Activated CD8-positive, alpha-beta memory T cell treated with anti-CD3 and anti-CD28 coated beads for 36 hours (primary cell): ENCODE results near the gene EPB41L2. TPM values are rescaled to one million over a fixed set of nuclear protein-coding genes. Genes with fewer than 3 reads are reported as not detected.

Experiments used
- CTCF ChIA-PET: fragments of 350-600 bp; sonication (Branson Sonifier 250); formaldehyde crosslinking; loops from one replicate; lab custom pipeline; 2021; ENCODE audit warnings: antibody characterized with exemption; lab: Charles Lee
- POLR2A ChIA-PET: fragments of 350-600 bp; sonication (Branson Sonifier 250); formaldehyde crosslinking; loops from one replicate; lab custom pipeline; 2021; ENCODE audit warnings: antibody characterized with exemption; lab: Charles Lee
- total RNA-seq, 2 experiments: library from RNA; stranded (reverse); gene quantifications; one replicate each; pipeline ENCODE4 v1.2.3, GENCODE V29; 2021

Gene EPB41L2
- total RNA-seq, 2 experiments from 2014 or later: 34.3 to 40.4 TPM

DNA sequence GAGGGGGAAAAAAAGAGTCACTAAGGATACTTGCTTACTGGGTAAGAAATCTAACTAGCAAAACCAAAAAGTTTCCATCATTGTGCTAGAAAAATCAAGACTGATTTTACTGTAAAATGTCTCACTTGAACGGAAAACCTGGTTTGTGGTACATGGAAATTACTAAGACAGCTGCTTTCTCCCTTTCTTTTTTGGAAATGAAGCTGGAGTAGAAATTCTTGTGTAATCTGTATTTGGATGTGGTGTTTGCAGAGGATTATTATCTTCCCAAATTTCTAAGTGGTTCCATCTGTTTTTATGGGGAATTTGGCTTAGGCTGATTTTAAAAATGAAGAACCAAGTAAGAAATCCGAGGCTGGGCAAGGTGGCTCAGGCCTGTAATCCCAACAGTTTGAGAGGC is 20.4 kb downstream of the EPB41L2 start:
- ChIA-PET CTCF (no interaction called here), POLR2A (no interaction called here)

DNA sequence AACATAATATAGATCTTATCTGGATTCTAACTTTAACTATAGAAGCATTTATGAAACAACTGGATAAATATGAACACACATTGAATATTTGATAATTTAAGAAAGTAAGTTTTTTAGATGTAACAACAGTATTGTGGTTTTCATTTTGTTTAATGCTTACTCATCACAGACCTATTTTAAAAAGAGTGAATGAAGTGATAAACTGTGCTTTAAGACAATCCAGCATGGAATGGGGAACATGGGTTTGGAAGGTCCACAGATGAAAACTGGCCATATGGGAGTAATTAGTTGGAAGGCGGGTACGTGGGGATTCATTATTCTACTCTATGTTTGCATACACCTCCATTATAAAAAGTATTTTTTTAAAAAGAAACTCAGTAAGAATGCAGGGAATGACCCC is 21.2 kb downstream of the EPB41L2 start:
- CTCF ChIA-PET: no interaction called here
- POLR2A ChIA-PET: no interaction called here

DNA sequence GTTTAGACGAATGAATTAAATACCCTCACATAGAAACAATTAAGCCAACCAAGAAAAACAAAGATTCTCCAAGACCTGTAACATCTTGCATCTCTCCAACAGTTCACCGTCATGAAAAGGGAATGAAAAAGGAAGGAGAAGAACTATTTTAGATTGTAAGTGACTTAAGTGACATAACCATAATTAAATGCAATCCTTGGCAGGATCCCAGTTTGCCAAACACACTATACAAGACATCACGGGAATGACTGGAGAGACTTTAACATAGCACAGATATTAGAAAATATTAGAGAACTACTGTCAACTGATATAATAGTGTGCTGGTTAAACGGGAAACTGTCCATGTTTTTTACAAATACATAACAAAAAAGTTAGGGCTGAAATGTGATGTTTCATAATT is 22.2 kb downstream of the EPB41L2 start:
- CTCF ChIA-PET: no interaction called here
- POLR2A ChIA-PET: no interaction called here

DNA sequence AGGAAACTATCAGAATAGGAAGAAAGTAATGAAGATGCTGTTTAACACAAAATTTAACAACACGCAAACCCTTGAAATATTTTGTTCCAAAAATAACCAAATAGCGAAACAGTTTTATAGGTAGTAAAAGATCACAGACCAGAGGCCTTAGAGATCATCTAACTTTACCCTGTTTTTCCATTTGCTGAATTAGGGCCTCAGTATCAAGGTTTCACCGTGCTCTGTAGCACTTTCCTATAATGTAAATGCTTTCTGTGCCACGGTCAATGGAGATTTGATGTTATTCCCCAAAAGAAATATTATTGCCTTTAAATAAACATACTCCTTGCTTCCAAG is 23.7 kb downstream of the EPB41L2 start:
- ChIA-PET CTCF (no interaction called here), POLR2A (no interaction called here)

DNA sequence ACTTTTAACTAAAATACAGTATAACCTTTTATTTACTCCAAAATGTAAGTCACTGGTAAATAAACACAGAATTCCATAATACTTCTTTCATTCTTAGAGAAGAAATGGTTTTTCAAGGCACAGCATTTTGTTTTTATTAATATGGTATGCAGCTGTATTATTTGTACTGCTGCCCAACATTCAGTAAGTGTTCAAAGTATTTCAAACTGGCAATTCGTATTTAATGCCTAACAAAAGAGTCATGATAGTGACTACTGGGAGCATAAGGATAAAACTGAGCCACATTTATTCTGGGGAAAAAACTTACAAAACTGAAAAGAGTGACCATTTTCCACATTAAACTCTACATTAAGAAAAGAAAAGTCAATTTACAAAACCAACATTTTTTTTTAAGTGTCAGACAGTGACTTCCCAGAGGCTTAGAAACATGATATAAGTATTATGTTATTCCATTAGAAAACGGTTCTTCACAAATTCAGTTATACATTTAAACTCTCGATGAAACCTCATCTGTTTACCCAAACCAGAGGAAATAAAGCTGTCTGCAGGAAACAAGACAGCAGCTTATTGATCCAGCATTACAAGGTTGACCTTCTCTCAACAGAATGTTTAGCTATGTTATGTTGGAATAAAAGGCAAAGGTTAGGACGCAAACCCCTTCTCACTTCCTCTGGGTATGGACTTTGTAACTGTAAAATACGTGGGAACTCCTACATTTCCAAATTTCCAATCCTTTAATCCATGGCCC is 24.3 kb downstream of the EPB41L2 start:
- ChIA-PET CTCF (no interaction called here), POLR2A (no interaction called here)

DNA sequence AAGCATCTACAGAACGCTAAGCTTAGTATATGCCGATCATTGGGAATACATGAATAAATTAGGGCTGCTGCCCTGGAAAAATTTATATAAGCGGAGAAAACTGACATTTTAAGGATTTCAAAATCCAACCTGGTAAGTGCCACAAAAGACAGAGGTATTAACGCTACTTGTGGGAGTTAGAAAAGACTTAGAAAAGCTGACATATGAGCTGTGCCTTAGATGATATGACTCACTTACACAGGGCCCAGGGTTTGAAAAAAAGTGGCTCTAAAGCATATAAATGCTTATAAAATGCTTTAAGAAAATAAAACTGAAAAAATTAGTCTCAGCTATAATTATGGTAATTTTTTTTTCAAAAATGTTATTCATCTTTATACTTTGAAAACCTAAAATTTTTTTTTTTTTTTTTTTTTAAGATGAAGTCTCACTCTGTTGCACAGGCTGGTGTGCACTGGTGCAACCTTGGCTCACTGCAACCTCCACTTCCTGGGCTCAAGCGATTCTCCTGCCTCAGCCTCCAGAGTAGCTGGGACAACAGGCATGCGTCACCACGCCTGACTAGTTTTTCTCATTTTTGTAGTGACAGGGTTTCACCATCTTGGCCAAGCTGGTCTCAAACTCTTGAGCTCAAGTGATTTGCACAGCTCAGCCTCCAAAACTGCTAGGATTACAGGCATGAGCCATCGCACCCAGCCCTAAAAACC is 25.7 kb downstream of the EPB41L2 start:
- ChIA-PET CTCF (no interaction called here), POLR2A (no interaction called here)

DNA sequence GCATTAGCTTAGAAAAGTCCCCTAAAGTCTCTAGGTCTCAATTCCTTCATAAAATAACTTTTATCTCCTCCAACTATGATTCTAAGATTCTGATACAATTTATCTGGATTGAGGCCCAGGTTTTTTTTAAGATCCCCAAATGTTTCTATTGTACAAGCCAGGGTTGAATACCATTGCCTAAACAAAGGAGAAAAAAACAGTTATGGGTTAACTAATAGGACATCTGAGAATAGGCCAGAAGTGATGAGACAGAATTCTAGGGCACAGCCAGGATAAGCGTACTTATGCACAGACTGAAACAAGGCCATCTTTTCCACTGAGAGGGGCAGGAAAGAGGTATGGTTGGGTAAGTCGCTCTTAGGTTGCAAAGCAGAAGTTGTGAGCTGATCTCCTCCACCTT is 26.4 kb downstream of the EPB41L2 start:
- POLR2A ChIA-PET: no interaction called here
- CTCF ChIA-PET: no interaction called here

DNA sequence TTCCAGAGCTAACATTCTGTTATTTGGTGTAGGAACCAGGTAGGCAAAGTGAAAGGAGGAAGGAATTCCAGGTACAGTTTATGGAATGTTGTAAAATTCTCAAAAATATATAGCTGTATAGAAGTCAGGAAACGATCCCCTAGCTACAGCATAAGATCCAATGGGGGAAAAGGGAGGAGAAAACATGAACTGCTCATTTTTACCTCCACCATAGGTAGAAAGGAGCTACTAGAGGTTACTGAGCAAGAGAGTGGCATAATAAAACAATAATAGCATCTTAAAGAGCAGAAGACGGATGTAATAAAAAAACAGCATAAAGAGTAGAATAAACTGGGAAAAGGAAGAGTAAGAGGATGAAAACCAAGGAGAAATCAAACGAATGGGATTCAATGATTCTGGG is 26.9 kb downstream of the EPB41L2 start:
- CTCF ChIA-PET: no interaction called here
- POLR2A ChIA-PET: no interaction called here

DNA sequence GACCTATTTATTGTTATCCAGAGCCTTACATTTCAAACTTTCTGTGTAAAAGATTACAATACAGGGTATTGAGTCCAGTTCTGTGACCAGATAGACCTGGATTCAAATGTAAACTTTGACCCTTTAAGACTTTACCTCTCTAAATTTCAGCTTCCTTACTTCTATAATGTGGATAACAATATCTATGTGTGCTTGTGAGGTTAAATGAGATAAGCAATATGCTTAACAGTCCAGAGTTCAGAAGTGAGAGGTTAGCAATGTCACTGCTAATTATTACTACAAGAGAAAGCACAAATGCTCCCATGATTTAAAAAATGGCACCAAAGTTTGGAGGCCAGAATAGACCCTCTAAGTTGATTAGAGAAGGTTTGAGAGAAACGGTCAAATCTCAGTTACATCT is 27.5 kb downstream of the EPB41L2 start:
- POLR2A ChIA-PET: no interaction called here
- CTCF ChIA-PET: interaction anchor here (0.5 kb wide), 1 partner anchor 640 kb away, joined by 3 read pairs; no protein-coding TSS in a partner anchor

DNA sequence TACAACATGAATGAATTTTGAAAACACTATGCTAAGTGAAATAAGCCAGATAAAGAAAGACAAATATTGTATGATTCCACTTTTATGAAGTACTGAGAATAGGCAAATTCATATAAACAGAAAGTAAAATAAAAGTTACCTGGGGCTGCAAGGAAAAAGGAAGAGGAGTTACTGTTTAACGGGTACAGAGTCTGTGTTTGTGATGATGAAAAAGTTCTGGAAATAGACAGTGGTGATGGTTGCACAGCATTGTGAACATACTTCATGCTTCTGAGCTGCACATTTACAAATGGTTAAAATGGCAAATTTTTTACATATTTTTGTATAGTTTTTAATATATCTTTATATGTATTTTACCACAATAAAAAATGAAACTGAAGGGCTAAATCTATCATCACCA is 29.4 kb downstream of the EPB41L2 start:
- POLR2A ChIA-PET: no interaction called here
- CTCF ChIA-PET: no interaction called here

DNA sequence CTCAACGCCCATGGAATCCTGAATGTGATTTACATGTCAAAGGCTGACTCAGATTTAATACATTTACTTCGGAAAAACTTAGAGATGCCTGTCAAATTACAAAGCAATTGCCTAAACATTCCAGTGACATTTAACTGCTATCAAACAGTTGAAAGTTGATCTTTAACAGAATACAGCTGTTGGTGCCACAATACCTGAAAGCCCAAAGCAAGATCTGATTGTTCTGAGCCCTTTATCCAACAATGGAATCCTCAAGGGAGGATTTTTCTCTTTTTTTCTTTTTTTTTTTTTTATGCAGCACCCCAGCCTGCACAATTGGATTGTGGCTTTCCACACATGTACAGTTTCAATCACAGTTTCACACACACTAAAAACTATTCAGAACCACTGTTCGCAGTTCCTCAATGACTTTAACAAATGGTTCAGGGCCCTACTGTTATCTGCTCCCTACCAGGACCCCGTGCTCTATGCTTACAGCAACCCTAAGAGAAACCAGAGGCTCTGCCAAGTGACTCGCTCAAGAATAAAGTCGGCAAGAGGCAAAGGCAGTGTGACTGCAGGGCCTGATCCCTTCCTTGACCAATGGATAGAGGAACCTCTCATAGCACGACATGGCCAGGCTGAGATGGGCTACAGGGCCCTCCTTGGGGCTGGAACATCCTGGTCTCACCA is 33.3 kb downstream of the EPB41L2 start:
- ChIA-PET POLR2A (interaction anchor here (0.7 kb wide), 1 partner anchor 69 kb away, joined by 10 read pairs; no protein-coding TSS in a partner anchor), CTCF (interaction anchor here (0.5 kb wide), 1 partner anchor 29 kb away, joined by 3 read pairs; no protein-coding TSS in a partner anchor)

DNA sequence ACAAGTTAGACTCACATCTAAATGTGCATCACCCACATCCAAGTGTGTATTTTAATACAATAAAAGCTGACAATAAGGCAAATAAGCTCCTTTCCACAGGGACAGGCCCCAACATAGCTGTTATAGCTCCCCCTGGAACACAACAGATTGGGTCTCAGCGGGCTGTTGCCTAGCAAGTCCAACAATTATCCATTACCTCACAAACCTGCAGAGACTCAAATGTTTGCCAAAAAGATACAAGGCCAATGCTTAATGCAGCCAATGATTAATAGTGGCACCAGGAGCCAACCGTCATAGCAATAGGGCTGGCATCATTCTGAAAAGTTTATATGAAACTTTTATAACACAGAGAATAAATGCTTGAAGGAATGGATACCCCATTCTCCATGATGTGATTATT is 35.7 kb downstream of the EPB41L2 start:
- ChIA-PET POLR2A (no interaction called here), CTCF (no interaction called here)

DNA sequence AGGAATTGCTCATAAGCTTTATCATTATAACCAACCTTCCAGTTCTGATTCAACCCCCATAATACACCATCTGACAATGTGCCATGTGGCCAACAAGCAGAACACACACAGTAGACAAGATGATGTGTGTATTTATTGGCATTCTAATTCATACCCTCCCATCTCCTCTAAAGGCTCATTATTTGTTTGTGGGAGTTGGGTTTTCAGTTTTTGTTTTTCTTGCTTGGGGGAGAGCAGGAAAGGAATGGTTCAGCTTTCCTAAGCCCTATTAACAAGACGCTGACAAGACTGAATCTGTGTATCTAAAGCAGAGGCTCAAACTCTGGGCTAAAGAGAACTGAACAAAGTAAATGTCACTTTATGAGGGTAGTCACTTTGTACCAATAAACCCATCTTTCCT is 36.8 kb downstream of the EPB41L2 start:
- ChIA-PET POLR2A (no interaction called here), CTCF (no interaction called here)

DNA sequence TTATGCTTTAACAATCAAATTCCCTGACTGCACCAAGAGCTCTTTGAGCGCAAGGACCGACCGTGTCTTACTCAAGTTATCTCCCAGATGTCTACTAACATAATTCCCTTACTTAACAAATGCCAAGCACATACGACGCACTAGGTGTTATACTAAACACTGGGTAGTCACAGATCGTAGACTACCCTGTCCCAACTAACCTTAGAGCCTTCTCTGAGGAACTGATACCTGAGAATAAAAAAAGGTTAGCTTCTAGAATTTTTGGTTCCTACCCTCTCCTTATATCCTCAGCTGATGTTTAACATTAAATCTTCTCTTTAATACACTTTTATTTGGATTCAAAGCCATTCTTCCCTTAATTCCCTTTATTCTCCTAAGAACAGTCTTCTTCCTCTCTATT is 38.5 kb downstream of the EPB41L2 start:
- CTCF ChIA-PET: no interaction called here
- POLR2A ChIA-PET: interaction anchor here (0.7 kb wide), 1 partner anchor 39 kb away, joined by 3 read pairs; the partner anchor contains the start of gene EPB41L2

DNA sequence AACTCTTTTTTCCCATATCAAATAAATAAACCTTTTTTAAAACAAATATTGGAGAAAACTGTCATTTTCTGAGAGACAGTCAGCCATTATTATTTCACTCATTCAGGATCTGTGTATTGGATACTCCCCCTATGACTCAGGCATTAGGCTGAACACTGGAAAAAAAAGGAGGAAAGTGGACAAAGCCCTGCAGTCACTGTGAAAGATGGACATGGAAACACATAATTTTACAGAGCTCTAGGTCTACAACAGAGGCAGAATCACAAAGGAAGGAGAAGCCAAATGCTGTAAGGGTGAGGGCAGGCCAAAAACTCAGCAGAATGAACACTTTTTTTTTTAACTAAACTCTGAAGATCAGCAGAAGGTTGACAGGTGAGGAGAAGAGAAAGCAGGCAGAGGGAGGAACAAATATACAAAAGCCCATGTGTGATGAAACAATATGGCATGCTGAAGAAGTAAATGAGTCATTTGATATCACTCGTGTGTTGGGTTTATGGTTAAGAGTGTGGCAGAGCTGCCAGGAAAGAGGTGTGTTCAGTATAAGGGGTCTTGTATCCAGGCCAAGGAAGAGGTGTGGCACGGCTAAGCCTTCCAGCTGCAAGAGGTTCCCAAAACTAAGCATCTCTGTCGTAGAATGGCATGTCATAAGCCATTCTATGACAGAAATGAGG is 39.1 kb downstream of the EPB41L2 start:
- ChIA-PET CTCF (no interaction called here), POLR2A (interaction anchor here (0.7 kb wide), 1 partner anchor 39 kb away, joined by 3 read pairs; the partner anchor contains the start of gene EPB41L2)

DNA sequence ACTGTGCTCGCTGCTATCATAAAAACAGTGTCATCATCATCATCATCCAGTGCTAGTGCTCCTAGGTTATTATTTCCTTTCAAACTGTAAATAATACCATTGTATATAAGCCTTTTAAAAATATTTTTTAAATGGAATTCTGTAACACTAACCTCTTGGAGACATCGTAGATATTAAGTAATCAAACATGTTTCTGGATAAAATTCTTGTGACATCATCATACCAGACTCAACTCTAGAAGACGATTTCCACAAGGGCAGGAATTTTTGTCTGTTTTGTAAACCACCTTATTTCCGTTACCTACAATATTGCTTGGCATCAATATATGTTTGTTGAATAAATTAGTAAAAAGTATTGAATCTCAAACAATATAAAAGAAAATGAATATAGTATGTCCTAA is 40.4 kb downstream of the EPB41L2 start:
- ChIA-PET CTCF (no interaction called here), POLR2A (no interaction called here)

DNA sequence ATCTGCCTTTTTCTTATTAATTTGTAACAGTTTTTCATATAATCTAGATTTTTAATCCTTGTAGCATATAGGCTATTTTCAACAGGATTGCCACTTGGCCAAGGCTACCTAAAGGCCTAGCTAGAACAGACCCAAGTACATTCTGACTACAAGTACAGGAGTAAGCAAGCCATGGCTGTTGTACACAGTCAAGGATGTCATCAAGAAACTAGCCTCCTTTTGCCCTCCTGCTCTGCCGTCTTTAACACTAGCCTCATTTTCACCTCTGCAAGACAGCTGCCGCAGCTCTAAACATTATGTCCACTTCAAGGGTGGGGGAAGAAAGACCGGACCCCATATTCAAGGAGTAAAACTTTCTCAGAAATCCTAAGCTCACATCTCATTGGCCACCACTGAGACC is 45.1 kb downstream of the EPB41L2 start:
- POLR2A ChIA-PET: no interaction called here
- CTCF ChIA-PET: interaction anchor here (0.6 kb wide), 1 partner anchor 431 kb away, joined by 3 read pairs; no protein-coding TSS in a partner anchor

DNA sequence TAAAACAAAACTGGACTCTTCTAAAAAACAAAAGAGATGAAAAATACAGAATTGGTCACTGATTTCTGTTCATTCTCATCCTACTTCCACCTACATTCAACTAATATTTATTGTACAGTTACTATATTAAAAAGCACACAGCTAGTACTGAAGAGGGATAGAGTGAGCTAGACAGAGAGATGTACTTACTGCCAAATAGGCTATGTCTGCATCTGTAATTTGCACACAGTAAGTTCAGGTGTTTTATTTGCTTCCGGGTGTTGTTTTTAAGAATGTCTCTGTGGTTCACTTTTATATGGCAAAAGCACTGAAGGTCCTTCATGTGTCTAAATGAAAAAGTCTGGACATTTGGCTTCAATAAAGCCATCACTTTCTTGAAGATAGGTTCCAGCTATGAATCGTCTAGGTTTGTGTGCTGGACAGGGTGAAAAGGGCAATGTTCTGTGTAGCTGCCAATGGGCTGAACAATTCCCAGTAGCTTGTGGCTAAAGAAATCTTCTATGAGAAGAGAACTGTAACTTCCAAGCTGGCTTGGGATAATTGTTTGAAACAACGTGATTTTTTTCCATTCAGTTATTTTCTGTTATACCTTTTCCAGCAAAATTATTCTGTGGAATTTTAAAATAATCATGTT is 47.3 kb downstream of the EPB41L2 start:
- ChIA-PET CTCF (no interaction called here), POLR2A (no interaction called here)

DNA sequence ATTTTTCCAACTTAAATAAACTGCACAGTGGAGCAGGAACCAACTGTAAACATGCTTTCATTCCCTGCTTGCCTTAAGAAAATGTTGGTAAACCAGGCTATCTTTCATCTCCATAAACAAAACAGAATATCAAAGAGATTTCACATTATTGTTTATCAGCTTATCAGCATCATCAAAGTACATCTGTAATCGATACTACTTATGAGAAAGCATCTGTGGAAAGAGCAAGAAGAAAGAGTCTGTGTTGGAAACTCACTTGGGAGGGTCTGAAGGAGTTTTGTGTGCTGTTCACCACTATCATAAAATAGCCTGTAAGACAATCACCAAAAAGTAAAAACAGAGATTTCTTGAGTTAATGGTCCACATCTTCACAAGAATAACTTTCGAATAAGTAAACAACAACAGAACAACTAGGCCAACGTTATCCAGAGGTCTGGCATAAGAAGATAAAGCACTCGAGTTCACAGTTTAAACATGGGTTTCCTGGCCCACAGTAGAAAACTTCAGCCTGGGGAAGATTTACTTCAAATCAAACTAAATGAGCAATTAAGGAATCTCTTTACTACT is 47.9 kb downstream of the EPB41L2 start:
- POLR2A ChIA-PET: no interaction called here
- CTCF ChIA-PET: no interaction called here
